Measurements from ENCODE around the gene RPTOR. TPM values are rescaled to one million over a fixed set of nuclear protein-coding genes. Genes with fewer than 3 reads are reported as not detected.

The RPTOR gene
- total RNA-seq, 1 donor from 2014 or later, result 32.0 TPM

GRCh38 chr17:80612997-80613731 is 68.5 kb downstream of the RPTOR start:
- H4K20me1 ChIP-seq (ENCODE audit: insufficient read depth, low read length), result peaks cover 76% of the 10 kb centered on the region
- H3K79me2 ChIP-seq (ENCODE audit: insufficient read depth, low read length), result peaks cover 85% of the 10 kb centered on the region
- no peak overlapping the region for H3K27ac ChIP-seq (ENCODE audit: low read depth, low read length)
- no peaks in the 10 kb centered on the region for H3K9me3 ChIP-seq (ENCODE audit: insufficient read depth, low read depth, low read length)
- H3K4me3 ChIP-seq (ENCODE audit: insufficient read depth, low read depth, low read length), result no peak overlapping the region
- DNase-seq (ENCODE audit: low read depth) (no peak), FAIRE-seq (no peak)
- Mint-ChIP-seq H3K9me3 (ENCODE audit: unreplicated experiment) (no peaks in the 10 kb centered on the region), H3K27ac (ENCODE audit: unreplicated experiment) (no peak overlapping the region), H3K4me1 (ENCODE audit: low read depth, unreplicated experiment) (no peaks in the 10 kb centered on the region), H3K27me3 (ENCODE audit: low read depth, unreplicated experiment) (no peaks in the 10 kb centered on the region), H3K4me3 (ENCODE audit: unreplicated experiment) (no peak overlapping the region), H3K36me3 (ENCODE audit: low read depth, unreplicated experiment) (peaks cover 10% of the 10 kb centered on the region)
- H2AFZ ChIP-seq (ENCODE audit: low read depth, low read length), result no peak overlapping the region
- no peaks in the 10 kb centered on the region for H3K4me1 ChIP-seq (ENCODE audit: insufficient read depth, low read length)
- H3K27me3 ChIP-seq (ENCODE audit: insufficient read depth, low read length), result no peaks in the 10 kb centered on the region
- H3K9ac ChIP-seq (ENCODE audit: low read length), result no peak overlapping the region
- H3K36me3 ChIP-seq (ENCODE audit: insufficient read depth, low read length), result no peaks in the 10 kb centered on the region
- H3K4me2 ChIP-seq (ENCODE audit: low read length), result no peak overlapping the region
- no peak for TF ChIP-seq EZH2 (IDR thresholded peaks at IDR 0.05; ENCODE audit: insufficient read depth, low read length)
- TF ChIP-seq CTCF (IDR thresholded peaks at IDR 0.05; ENCODE audit: insufficient read depth, low read depth, low read length), result no peak

GRCh38 chr17:80613732-80614071 is 69.1 kb downstream of the RPTOR start:
- no peak overlapping the region for H3K9ac ChIP-seq (ENCODE audit: low read length)
- peaks cover 8% of the 10 kb centered on the region for H3K36me3 Mint-ChIP-seq (ENCODE audit: low read depth, unreplicated experiment)
- no peak for TF ChIP-seq EZH2 (IDR thresholded peaks at IDR 0.05; ENCODE audit: insufficient read depth, low read length)
- no peak for TF ChIP-seq CTCF (IDR thresholded peaks at IDR 0.05; ENCODE audit: insufficient read depth, low read depth, low read length)
- no peak overlapping the region for H3K4me3 ChIP-seq (ENCODE audit: insufficient read depth, low read depth, low read length)
- H3K27me3 ChIP-seq (ENCODE audit: insufficient read depth, low read length), result no peaks in the 10 kb centered on the region
- DNase-seq (ENCODE audit: low read depth), result no peak
- no peak overlapping the region for H3K27ac ChIP-seq (ENCODE audit: low read depth, low read length)
- no peaks in the 10 kb centered on the region for H3K4me1 Mint-ChIP-seq (ENCODE audit: low read depth, unreplicated experiment)
- peaks cover 84% of the 10 kb centered on the region for H3K79me2 ChIP-seq (ENCODE audit: insufficient read depth, low read length)
- no peak overlapping the region for H3K4me3 Mint-ChIP-seq (ENCODE audit: unreplicated experiment)
- H3K4me1 ChIP-seq (ENCODE audit: insufficient read depth, low read length), result no peaks in the 10 kb centered on the region
- H3K9me3 Mint-ChIP-seq (ENCODE audit: unreplicated experiment), result no peaks in the 10 kb centered on the region
- no peak overlapping the region for H3K4me2 ChIP-seq (ENCODE audit: low read length)
- FAIRE-seq, result no peak
- no peak overlapping the region for H2AFZ ChIP-seq (ENCODE audit: low read depth, low read length)
- no peaks in the 10 kb centered on the region for H3K27me3 Mint-ChIP-seq (ENCODE audit: low read depth, unreplicated experiment)
- no peaks in the 10 kb centered on the region for H3K36me3 ChIP-seq (ENCODE audit: insufficient read depth, low read length)
- H3K9me3 ChIP-seq (ENCODE audit: insufficient read depth, low read depth, low read length), result no peaks in the 10 kb centered on the region
- H3K27ac Mint-ChIP-seq (ENCODE audit: unreplicated experiment), result no peak overlapping the region
- H4K20me1 ChIP-seq (ENCODE audit: insufficient read depth, low read length), result peaks cover 76% of the 10 kb centered on the region

- Histone ChIP-seq H3K9me3 (ENCODE audit: insufficient read depth, low read depth, low read length) (no peaks in the 10 kb centered on the region), H3K4me3 (ENCODE audit: insufficient read depth, low read depth, low read length) (no peak overlapping the region), H3K27me3 (ENCODE audit: insufficient read depth, low read length) (no peaks in the 10 kb centered on the region), H4K20me1 (ENCODE audit: insufficient read depth, low read length) (peaks cover 75% of the 10 kb centered on the region), H3K4me2 (ENCODE audit: low read length) (no peak overlapping the region), H3K79me2 (ENCODE audit: insufficient read depth, low read length) (peaks cover 84% of the 10 kb centered on the region), H3K4me1 (ENCODE audit: insufficient read depth, low read length) (peaks cover under 1% of the 10 kb centered on the region), H3K36me3 (ENCODE audit: insufficient read depth, low read length) (no peaks in the 10 kb centered on the region), H3K9ac (ENCODE audit: low read length) (no peak overlapping the region), H3K27ac (ENCODE audit: low read depth, low read length) (no peak overlapping the region), H2AFZ (ENCODE audit: low read depth, low read length) (no peak overlapping the region)
- no peak for FAIRE-seq
- no peak overlapping the region for H3K27ac Mint-ChIP-seq (ENCODE audit: unreplicated experiment)
- DNase-seq (ENCODE audit: low read depth), result no peak
- no peak overlapping the region for H3K4me3 Mint-ChIP-seq (ENCODE audit: unreplicated experiment)
- H3K36me3 Mint-ChIP-seq (ENCODE audit: low read depth, unreplicated experiment), result peaks cover 2% of the 10 kb centered on the region
- H3K4me1 Mint-ChIP-seq (ENCODE audit: low read depth, unreplicated experiment), result peaks cover 2% of the 10 kb centered on the region
- TF ChIP-seq CTCF (IDR thresholded peaks at IDR 0.05; ENCODE audit: insufficient read depth, low read depth, low read length) (no peak), EZH2 (IDR thresholded peaks at IDR 0.05; ENCODE audit: insufficient read depth, low read length) (no peak)
- no peaks in the 10 kb centered on the region for H3K27me3 Mint-ChIP-seq (ENCODE audit: low read depth, unreplicated experiment)
- no peaks in the 10 kb centered on the region for H3K9me3 Mint-ChIP-seq (ENCODE audit: unreplicated experiment)
Measured at GRCh38 chr17:80614332-80615047, 69.9 kb downstream of the RPTOR start.
